Suprapubic skin (tissue), 4 donors: ENCODE data around the gene SH3GLB1.

Experiments used
- EP300 ChIP-seq: sonication (generic); formaldehyde crosslinking; IDR thresholded peaks from one replicate; pipeline ENCODE4 v1.6.1; 2017; ENCODE audit warnings: antibody characterized with exemption
- POLR2A ChIP-seq, 2 donors: fragments of 450-650 bp; IDR thresholded peaks; one replicate each; pipeline ENCODE4 v1.6.1; 2017; ENCODE audit warnings: antibody characterized with exemption in 2 of 2, mild to moderate bottlenecking in 2 of 2, moderate library complexity in 2 of 2
- POLR2AphosphoS5 ChIP-seq, 3 donors: sonication (generic); formaldehyde crosslinking; IDR thresholded peaks; one replicate each; pipeline ENCODE4 v1.6.1; 2017; ENCODE audit warnings: antibody characterized with exemption in 3 of 3
- TF ChIP-seq, protein P1 (sequence below), 2 donors: fragments of 200-600 bp in 1 of 2; fragments of 450-650 bp in 1 of 2; sonication (generic) in 1 of 2; IDR thresholded peaks; one replicate each; pipeline ENCODE4 v1.5.1; 2016 to 2019; ENCODE audit warnings: antibody characterized with exemption in 2 of 2, mild to moderate bottlenecking in 1 of 2, moderate library complexity in 1 of 2

DNA sequence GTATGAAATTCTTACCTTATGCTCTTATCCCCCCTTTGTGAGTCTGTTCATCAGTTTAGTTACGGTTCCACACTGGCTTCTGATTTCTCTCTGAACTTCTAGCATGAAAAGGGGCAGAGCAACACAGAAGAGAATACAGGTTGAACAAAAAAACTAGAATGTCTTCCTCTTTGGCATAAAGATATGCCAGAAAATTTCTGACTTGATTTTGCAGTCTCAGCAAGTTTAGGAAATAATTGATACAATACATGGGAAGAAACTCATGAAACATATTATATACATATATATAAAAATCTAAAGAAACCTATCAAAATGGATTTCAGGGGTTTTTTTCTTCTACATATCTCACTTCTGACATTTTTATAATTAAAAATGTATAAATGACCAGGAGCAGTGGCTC, 27.0 kb downstream of the SH3GLB1 start:
- TF ChIP-seq, protein P1, sequence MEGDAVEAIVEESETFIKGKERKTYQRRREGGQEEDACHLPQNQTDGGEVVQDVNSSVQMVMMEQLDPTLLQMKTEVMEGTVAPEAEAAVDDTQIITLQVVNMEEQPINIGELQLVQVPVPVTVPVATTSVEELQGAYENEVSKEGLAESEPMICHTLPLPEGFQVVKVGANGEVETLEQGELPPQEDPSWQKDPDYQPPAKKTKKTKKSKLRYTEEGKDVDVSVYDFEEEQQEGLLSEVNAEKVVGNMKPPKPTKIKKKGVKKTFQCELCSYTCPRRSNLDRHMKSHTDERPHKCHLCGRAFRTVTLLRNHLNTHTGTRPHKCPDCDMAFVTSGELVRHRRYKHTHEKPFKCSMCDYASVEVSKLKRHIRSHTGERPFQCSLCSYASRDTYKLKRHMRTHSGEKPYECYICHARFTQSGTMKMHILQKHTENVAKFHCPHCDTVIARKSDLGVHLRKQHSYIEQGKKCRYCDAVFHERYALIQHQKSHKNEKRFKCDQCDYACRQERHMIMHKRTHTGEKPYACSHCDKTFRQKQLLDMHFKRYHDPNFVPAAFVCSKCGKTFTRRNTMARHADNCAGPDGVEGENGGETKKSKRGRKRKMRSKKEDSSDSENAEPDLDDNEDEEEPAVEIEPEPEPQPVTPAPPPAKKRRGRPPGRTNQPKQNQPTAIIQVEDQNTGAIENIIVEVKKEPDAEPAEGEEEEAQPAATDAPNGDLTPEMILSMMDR (IDR thresholded peaks at IDR 0.05): no peak
- TF ChIP-seq POLR2A (IDR thresholded peaks at IDR 0.05): no peak
- TF ChIP-seq POLR2AphosphoS5 (IDR thresholded peaks at IDR 0.05): no peak
- TF ChIP-seq EP300: no peak
